ENCODE measurements around the gene ALMS1.
"Not testable (repeated sequence)": the region's sequence is repeated elsewhere in the genome, so short reads cannot be mapped to it uniquely, and the experiment has no call there.

The ALMS1 gene

DNA sequence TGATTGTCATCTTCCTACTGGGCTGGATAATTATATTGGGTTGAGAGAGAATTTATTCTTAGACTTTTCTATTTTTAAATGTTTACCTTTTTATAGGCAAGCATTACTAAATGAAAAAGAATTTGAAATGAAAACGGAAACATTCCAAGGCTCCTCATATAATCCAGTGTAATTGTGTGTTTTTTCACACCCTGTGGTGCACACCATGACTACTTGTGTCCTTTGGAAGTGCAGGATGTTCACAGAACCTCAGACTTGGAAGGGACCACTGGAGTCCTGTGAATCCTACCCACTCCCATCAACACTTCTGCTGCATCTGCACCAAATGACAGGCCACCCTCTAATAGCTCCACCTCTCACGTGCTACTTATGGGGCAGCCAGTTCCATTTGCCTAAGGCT, 208.6 kb downstream of the ALMS1 start:
- TF ChIP-seq, protein P1, sequence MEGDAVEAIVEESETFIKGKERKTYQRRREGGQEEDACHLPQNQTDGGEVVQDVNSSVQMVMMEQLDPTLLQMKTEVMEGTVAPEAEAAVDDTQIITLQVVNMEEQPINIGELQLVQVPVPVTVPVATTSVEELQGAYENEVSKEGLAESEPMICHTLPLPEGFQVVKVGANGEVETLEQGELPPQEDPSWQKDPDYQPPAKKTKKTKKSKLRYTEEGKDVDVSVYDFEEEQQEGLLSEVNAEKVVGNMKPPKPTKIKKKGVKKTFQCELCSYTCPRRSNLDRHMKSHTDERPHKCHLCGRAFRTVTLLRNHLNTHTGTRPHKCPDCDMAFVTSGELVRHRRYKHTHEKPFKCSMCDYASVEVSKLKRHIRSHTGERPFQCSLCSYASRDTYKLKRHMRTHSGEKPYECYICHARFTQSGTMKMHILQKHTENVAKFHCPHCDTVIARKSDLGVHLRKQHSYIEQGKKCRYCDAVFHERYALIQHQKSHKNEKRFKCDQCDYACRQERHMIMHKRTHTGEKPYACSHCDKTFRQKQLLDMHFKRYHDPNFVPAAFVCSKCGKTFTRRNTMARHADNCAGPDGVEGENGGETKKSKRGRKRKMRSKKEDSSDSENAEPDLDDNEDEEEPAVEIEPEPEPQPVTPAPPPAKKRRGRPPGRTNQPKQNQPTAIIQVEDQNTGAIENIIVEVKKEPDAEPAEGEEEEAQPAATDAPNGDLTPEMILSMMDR (IDR thresholded peaks at IDR 0.05; ENCODE audit: insufficient read depth, missing control alignments) = no peak
- no peak for DNase-seq (ENCODE audit: insufficient read length, low spot score)
- no peak for FAIRE-seq

DNA sequence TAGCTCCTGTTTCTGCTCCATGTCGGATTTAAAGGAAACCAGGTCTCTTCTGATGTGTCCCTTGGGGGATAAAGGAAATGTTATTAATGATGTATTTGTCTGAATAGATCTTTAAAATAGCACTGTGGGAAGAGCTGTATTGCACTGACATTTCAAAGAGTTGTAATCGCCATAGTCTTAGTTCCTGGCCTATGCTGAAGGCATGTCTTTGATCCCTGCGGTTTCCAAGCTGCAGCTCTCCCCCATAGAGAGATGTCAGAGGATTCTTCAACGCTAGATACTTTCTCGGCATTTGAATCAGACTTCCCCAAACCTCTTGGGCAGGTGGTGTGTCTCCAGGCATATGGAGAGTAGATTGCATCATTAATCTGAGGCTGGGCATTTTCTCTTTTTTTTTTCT, 216.1 kb downstream of the ALMS1 start:
- TF ChIP-seq, protein P1 (IDR thresholded peaks at IDR 0.05; ENCODE audit: insufficient read depth, missing control alignments) = no peak
- no peak for FAIRE-seq

DNA sequence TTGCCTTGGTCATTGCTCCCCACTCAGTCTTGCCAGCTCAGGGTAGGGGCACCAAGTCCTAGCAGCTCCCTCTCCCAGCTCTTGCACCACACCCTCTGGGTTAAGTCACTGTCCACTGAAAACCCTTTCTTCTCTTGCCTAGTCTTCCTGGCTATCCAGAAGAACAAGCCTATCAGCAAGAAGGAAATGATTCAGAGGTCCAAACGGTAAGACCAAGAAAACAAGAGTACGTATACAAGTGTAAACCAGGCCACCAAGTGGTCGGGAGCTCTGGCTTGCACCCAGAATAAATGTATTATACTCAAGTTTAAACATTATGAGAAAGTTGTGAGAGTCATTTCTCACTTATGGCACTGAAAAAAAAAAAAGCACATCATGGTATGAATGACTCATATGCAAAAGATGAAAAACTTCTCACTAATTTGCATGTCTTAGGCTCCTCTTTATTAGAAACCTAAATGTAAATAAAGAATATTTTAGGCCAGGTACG, 217.5 kb downstream of the ALMS1 start:
- FAIRE-seq; DNase-seq (ENCODE audit: insufficient read length, low spot score): not testable (repeated sequence)

More for the DNA sequence above, 216.1 kb downstream of the ALMS1 start:
- DNase-seq (ENCODE audit: insufficient read length, low spot score) = no peak

DNA sequence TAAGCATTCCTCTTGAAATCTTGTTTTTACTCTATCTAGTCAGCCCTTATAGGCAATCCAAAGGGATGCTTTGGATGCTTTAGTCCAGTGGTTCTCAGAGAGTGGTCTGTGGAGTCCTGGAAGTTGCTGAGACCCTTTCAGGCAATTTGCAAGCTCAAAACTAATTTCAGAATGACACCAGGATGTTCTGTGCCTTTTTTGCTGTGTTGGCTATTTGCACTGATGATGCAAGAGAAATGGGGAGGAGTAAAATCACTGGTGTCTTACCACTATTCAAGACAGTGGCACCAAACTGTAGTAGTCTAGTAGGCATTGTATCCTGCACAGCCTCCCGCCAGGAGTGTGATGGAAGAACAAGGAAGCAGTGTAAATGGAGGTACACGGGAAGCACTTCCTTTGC, 219.0 kb downstream of the ALMS1 start:
- DNase-seq (ENCODE audit: insufficient read length, low spot score); FAIRE-seq: not testable (repeated sequence)

DNA sequence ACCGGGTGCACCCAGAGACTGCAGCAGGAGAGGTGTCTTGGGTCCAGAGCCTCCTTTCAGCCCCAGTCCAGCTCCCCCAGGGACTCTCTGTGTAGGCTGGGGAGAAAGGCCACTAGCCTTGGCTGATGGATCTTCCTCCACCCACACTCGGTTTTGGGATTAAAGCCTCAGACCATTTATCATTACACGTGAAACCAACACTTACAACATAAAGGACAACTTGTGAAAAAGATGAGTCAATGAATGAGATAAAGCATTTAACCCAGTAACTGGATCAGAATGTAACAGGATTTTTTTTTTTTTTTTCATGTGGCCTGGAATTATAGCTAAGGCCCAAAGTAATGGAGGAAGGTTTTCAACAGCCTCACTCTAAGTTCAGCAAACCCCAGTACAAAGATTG, 224.5 kb downstream of the ALMS1 start:
- DNase-seq (ENCODE audit: insufficient read length, low spot score) = no peak
- FAIRE-seq = no peak

DNA sequence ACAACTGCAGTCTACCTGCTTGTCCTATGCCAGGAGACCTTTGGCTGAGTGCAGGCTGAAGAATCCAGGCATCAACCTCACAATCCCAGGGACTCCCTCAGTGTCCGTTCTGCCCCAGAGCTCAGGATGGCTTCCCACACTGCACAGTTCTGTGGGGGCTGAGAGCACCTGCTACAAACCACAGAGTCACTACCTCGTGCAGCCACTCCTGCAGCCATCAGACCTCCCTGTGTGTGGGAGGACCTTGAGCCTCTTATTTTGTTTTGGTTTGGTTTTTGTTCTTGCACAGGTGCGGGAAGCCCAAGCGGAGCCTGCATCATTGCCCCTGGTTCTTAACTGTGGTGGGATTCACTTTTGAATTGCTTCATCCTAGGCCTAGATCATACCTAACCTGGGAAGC, 225.6 kb downstream of the ALMS1 start:
- no peak for FAIRE-seq
- DNase-seq (ENCODE audit: insufficient read length, low spot score) = no peak
- TF ChIP-seq, protein P1 (IDR thresholded peaks at IDR 0.05; ENCODE audit: insufficient read depth, missing control alignments) = no peak

More for the DNA sequence above, 224.5 kb downstream of the ALMS1 start:
- TF ChIP-seq, protein P1 (IDR thresholded peaks at IDR 0.05; ENCODE audit: insufficient read depth, missing control alignments) = no peak

DNA sequence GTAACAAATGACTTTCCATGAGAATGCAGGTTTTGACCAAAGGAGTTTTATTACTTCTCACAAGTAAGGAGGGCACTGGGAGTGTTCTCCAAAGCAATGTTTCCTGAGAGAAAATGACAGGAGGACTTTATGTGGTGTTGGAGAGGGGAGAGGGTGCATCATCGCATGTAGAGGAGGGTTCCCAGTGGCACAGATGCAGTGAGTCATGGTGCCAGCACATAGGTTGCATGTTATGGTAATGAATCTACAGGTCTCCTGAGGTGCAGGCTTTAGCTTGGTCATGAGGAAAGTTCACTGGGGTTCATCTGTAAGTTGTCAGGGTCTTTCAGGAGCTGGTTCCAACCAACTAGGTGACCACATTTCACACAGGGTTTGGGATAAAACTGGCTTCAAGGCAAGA, 226.2 kb downstream of the ALMS1 start:
- no peak for FAIRE-seq
- DNase-seq (ENCODE audit: insufficient read length, low spot score) = no peak
- TF ChIP-seq, protein P1 (IDR thresholded peaks at IDR 0.05; ENCODE audit: insufficient read depth, missing control alignments) = no peak

DNA sequence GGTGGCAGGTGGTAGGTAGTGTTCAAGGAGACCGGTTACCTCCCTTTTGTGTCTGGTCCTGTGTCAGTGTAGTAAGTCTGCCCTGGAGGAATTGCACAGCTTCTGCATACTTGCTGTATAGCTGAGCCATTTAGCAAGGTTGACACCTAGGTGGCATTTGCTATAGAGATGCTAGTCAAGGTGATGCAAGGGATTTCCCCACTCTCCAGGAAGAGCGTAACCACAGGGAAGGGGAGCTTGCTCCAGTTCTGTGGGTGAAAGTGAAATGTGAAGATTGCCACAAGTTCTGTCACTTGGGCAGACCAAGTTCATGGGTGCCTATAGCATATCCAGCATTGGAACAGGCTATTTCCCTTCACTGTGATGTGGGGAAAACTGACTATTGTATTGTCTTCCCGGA, 228.5 kb downstream of the ALMS1 start:
- no peak for FAIRE-seq
- DNase-seq (ENCODE audit: insufficient read length, low spot score) = no peak
- TF ChIP-seq, protein P1 (IDR thresholded peaks at IDR 0.05; ENCODE audit: insufficient read depth, missing control alignments) = no peak
